MCF 10A (cell line): ENCODE data around the gene CPZ. TPM values are rescaled to one million over a fixed set of nuclear protein-coding genes. Genes with fewer than 3 reads are reported as not detected.

Experiments
- BruUV-seq: library from RNA; stranded (reverse); fragments of 400-500 nt; replicated peaks from 2 replicates; lab custom pipeline; 2021; lab: Mats Ljungman, UMichigan
- CTCF ChIA-PET: fragments of 300-600 bp; sonication (Branson Sonifier 250); formaldehyde crosslinking; extraction: SDS; loops from one replicate; lab custom pipeline; 2021; ENCODE audit warnings: antibody characterized with exemption, inconsistent platforms; lab: Yijun Ruan, JAX
- POLR2A ChIA-PET: fragments of 300-600, 350-650 bp; sonication (Branson Sonifier 250); formaldehyde crosslinking; extraction: SDS; loops from one replicate; lab custom pipeline; 2020; ENCODE audit warnings: antibody characterized with exemption, inconsistent platforms; lab: Yijun Ruan, JAX
- DNase-seq: peaks from one replicate; pipeline ENCODE4 v3.0.0-alpha.2; 2018; ENCODE audit not compliant: unreplicated experiment
- H3K27ac Mint-ChIP-seq: one replicate; pipeline ENCODE4 v1.8.0; 2022; ENCODE audit warnings: mild to moderate bottlenecking, low read depth, mixed read lengths; ENCODE audit not compliant: unreplicated experiment
- H3K27me3 Mint-ChIP-seq: one replicate; pipeline ENCODE4 v1.8.0; 2022; ENCODE audit warnings: mixed read lengths; ENCODE audit not compliant: insufficient read depth, unreplicated experiment
- H3K36me3 Mint-ChIP-seq: one replicate; pipeline ENCODE4 v1.8.0; 2022; ENCODE audit warnings: mild to moderate bottlenecking, moderate library complexity, mixed read lengths; ENCODE audit not compliant: insufficient read depth, unreplicated experiment
- H3K4me1 Mint-ChIP-seq: one replicate; pipeline ENCODE4 v1.8.0; 2022; ENCODE audit warnings: mixed read lengths; ENCODE audit not compliant: insufficient read depth, unreplicated experiment
- H3K4me3 Mint-ChIP-seq: one replicate; pipeline ENCODE4 v1.8.0; 2022; ENCODE audit warnings: mild to moderate bottlenecking, moderate library complexity, mixed read lengths; ENCODE audit not compliant: unreplicated experiment
- H3K9me3 Mint-ChIP-seq: one replicate; pipeline ENCODE4 v1.8.0; 2022; ENCODE audit warnings: mixed read lengths; ENCODE audit not compliant: unreplicated experiment
- CTCF ChIP-seq: fragments of 200-600 bp; IDR thresholded peaks from one replicate; pipeline ENCODE4 v1.8.0; 2022; ENCODE audit warnings: antibody characterized with exemption, mild to moderate bottlenecking; ENCODE audit not compliant: unreplicated experiment
- intact Hi-C: fragments of 100-400 bp; cut with micrococcal nuclease; formaldehyde crosslinking; loops from 2 replicates; pipeline ENCODE4 v1.14.1; 2022
- total RNA-seq: library from RNA; stranded (reverse); gene quantifications from 2 replicates; pipeline ENCODE4 v1.2.3, GENCODE V29; 2022

Gene CPZ
- total RNA-seq, 1 experiment from 2014 or later, result not detected

GRCh38 chr4:8608714-8609391 lies 16.3 kb downstream of the CPZ start:
- H3K36me3 Mint-ChIP-seq, result no peaks in the 10 kb centered on the region
- peaks cover 13% of the 10 kb centered on the region for H3K27me3 Mint-ChIP-seq
- no peak overlapping the region for H3K4me3 Mint-ChIP-seq
- H3K9me3 Mint-ChIP-seq, result no peaks in the 10 kb centered on the region
- no peak for DNase-seq
- peaks cover 5% of the 10 kb centered on the region for H3K4me1 Mint-ChIP-seq
- H3K27ac Mint-ChIP-seq, result no peak overlapping the region
- no TSS peak for BruUV-seq
- ChIA-PET CTCF (interaction anchor here (0.6 to 7.8 kb wide), 8 partner anchors 9 to 339 kb away, joined by 3 to 102 read pairs (median 13); no protein-coding TSS in a partner anchor), POLR2A (no interaction called here)
- TF ChIP-seq CTCF, result no peak
- intact Hi-C loops, result loop anchor here (10.0 kb wide), 1 partner anchor 306 kb away; no protein-coding TSS in a partner anchor

DNA sequence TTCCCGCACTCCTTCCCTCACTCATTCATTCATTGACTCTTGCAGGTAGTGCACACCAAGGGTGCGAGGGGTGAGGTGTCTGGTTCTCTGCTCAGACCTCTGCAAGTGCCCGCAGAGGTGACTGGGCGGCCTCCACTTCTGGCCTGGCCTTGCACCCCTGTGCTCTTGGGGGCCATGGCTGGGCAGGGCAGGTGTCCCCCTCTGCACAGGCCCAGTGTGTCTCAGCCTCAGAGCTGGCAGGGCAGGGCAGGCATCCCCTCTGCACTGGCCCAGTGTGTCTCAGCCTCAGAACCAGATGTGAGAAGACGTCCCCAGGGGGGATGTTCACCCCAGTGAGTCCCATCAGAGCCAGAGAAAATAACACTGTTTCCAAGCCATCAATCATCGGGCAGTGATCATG lies 16.8 kb downstream of the CPZ start:
- no peak overlapping the region for H3K27ac Mint-ChIP-seq
- H3K9me3 Mint-ChIP-seq, result no peaks in the 10 kb centered on the region
- CTCF ChIA-PET, result interaction anchor here (1.2 to 3.2 kb wide), 2 partner anchors 308 to 311 kb away, joined by 4 to 18 read pairs; no protein-coding TSS in a partner anchor
- H3K4me3 Mint-ChIP-seq, result no peak overlapping the region
- POLR2A ChIA-PET, result no interaction called here
- intact Hi-C loops, result loop anchor here (10.0 kb wide), 1 partner anchor 305 kb away; no protein-coding TSS in a partner anchor
- peaks cover 5% of the 10 kb centered on the region for H3K4me1 Mint-ChIP-seq
- peaks cover 13% of the 10 kb centered on the region for H3K27me3 Mint-ChIP-seq
- TF ChIP-seq CTCF, result no peak
- no peaks in the 10 kb centered on the region for H3K36me3 Mint-ChIP-seq
- no TSS peak for BruUV-seq
- no peak for DNase-seq

GRCh38 chr4:8609824-8610350 lies 17.3 kb downstream of the CPZ start:
- Mint-ChIP-seq H3K9me3 (no peaks in the 10 kb centered on the region), H3K4me3 (no peak overlapping the region), H3K27ac (no peak overlapping the region), H3K27me3 (peaks cover 13% of the 10 kb centered on the region), H3K4me1 (peaks cover 5% of the 10 kb centered on the region), H3K36me3 (no peaks in the 10 kb centered on the region)
- no peak for TF ChIP-seq CTCF
- BruUV-seq, result no TSS peak
- ChIA-PET POLR2A (no interaction called here), CTCF (interaction anchor here (0.6 to 3.2 kb wide), 3 partner anchors 10 to 310 kb away, joined by 4 to 18 read pairs (median 4); no protein-coding TSS in a partner anchor)
- no peak for DNase-seq
- intact Hi-C loops, result loop anchor here (10.0 kb wide), 1 partner anchor 305 kb away; no protein-coding TSS in a partner anchor

DNA sequence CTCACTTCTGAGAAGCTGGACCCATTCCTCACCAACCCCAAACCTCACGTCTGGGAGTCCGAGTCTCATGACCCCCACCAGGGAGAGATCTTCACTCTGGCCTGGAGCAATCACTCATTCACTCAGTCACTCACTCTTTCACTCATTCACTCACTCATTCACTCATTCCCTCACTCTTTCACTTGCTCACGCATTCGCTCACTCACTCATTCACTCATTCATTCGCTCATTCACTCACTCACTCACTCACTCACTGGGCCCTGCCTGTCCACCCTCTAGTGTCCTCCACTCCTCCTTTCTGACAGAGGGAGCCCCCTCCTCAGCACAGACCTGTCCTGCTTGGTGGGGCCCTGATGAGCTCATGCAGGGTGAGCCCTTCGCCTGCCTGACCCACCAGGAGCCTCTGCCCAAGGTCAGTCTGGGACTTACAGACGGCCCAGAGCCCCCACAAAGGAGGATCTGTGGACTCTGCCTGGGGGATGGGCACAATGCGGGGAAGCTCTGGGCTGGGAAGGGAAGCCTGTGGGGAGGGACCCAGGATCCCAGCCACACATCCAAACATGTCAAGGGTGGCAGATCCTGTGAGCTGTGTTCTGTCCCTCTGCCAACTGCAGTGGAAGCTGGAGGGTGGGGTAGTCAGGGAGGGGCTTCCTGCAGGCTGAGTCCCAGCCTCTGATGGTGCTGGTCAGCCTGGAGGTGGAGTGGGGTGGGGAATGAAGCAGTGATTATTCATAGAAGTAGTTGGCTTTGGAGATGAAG lies 18.5 kb downstream of the CPZ start:
- Mint-ChIP-seq H3K4me1 (peaks cover 5% of the 10 kb centered on the region), H3K27ac (no peak overlapping the region), H3K27me3 (peaks cover 13% of the 10 kb centered on the region), H3K9me3 (no peaks in the 10 kb centered on the region), H3K36me3 (no peaks in the 10 kb centered on the region), H3K4me3 (no peak overlapping the region)
- no peak for TF ChIP-seq CTCF
- intact Hi-C loops, result no loop called here
- POLR2A ChIA-PET, result interaction anchor here (0.6 kb wide), 1 partner anchor 1214 kb away, joined by 4 read pairs; no protein-coding TSS in a partner anchor
- CTCF ChIA-PET, result interaction anchor here (1.0 to 3.2 kb wide), 4 partner anchors 275 to 309 kb away, joined by 3 to 18 read pairs (median 4); no protein-coding TSS in a partner anchor
- DNase-seq, result no peak
- BruUV-seq, result no TSS peak
